ENCODE data around the gene CPNE4.
"Not testable (repeated sequence)": the region's sequence is repeated elsewhere in the genome, so short reads cannot be mapped to it uniquely, and the experiment has no call there.

The CPNE4 gene

GRCh38 chr3:131491775-131492174, 543.0 kb downstream of the CPNE4 start:
- no peaks in the 10 kb centered on the region for H3K4me1 ChIP-seq (ENCODE audit: low read length)
- H3K9me2 ChIP-seq (replicated peaks; ENCODE audit: insufficient read depth, low read length), result no peaks in the 10 kb centered on the region
- DNase-seq, result no peak
- no peaks in the 10 kb centered on the region for H3K79me2 ChIP-seq (ENCODE audit: low read length)
- no peak overlapping the region for H2AFZ ChIP-seq (ENCODE audit: low read length)
- H3K4me2 ChIP-seq (ENCODE audit: low read depth, low read length), result no peak overlapping the region
- no peak overlapping the region for H3K4me3 ChIP-seq (ENCODE audit: low read length)
- H3F3A ChIP-seq (ENCODE audit: insufficient read depth, low read length), result no peaks in the 10 kb centered on the region
- H3K27ac ChIP-seq (ENCODE audit: low read length), result no peak overlapping the region
- H4K20me1 ChIP-seq (ENCODE audit: insufficient read depth, low read length), result no peaks in the 10 kb centered on the region
- H3K27me3 ChIP-seq (replicated peaks; ENCODE audit: insufficient read depth, low read length), result no peaks in the 10 kb centered on the region
- no peaks in the 10 kb centered on the region for H3K9me3 ChIP-seq (replicated peaks; ENCODE audit: insufficient read depth, low read length)
- H3K36me3 ChIP-seq (replicated peaks; ENCODE audit: insufficient read depth, low read length), result peaks cover 8% of the 10 kb centered on the region; the same call in 1 of the 2 replicates
- no peak overlapping the region for H3K9ac ChIP-seq (ENCODE audit: low read length)
- TF ChIP-seq EZH2phosphoT487 (IDR thresholded peaks at IDR 0.05; ENCODE audit: low read length), result no peak
- TF ChIP-seq CTCF (IDR thresholded peaks at IDR 0.05; ENCODE audit: low read length), result no peak
- no peak for TF ChIP-seq EZH2 (optimal IDR thresholded peaks at IDR 0.05; ENCODE audit: low read depth, low read length)

- Histone ChIP-seq H4K20me1 (ENCODE audit: insufficient read depth, low read length) (no peaks in the 10 kb centered on the region), H3K36me3 (replicated peaks; ENCODE audit: insufficient read depth, low read length) (peaks cover 8% of the 10 kb centered on the region; the same call in 1 of the 2 replicates), H3K27me3 (replicated peaks; ENCODE audit: insufficient read depth, low read length) (no peaks in the 10 kb centered on the region), H2AFZ (ENCODE audit: low read length) (no peak overlapping the region), H3K9ac (ENCODE audit: low read length) (no peak overlapping the region), H3K9me3 (replicated peaks; ENCODE audit: insufficient read depth, low read length) (no peaks in the 10 kb centered on the region), H3K27ac (ENCODE audit: low read length) (no peak overlapping the region), H3K4me1 (ENCODE audit: low read length) (no peaks in the 10 kb centered on the region), H3F3A (ENCODE audit: insufficient read depth, low read length) (no peaks in the 10 kb centered on the region), H3K4me2 (ENCODE audit: low read depth, low read length) (no peak overlapping the region), H3K79me2 (ENCODE audit: low read length) (no peaks in the 10 kb centered on the region), H3K4me3 (ENCODE audit: low read length) (no peak overlapping the region), H3K9me2 (replicated peaks; ENCODE audit: insufficient read depth, low read length) (no peaks in the 10 kb centered on the region)
- TF ChIP-seq EZH2phosphoT487 (IDR thresholded peaks at IDR 0.05; ENCODE audit: low read length) (no peak), EZH2 (optimal IDR thresholded peaks at IDR 0.05; ENCODE audit: low read depth, low read length) (no peak), CTCF (IDR thresholded peaks at IDR 0.05; ENCODE audit: low read length) (no peak)
- no peak for DNase-seq
Measured at GRCh38 chr3:131491084-131491483, 543.7 kb downstream of the CPNE4 start.

GRCh38 chr3:131486545-131486944, 548.3 kb downstream of the CPNE4 start:
- H3K36me3 ChIP-seq (replicated peaks; ENCODE audit: insufficient read depth, low read length); H3K27me3 ChIP-seq (replicated peaks; ENCODE audit: insufficient read depth, low read length); H3K4me1 ChIP-seq (ENCODE audit: low read length); H3K9ac ChIP-seq (ENCODE audit: low read length); H4K20me1 ChIP-seq (ENCODE audit: insufficient read depth, low read length); H2AFZ ChIP-seq (ENCODE audit: low read length); H3K4me2 ChIP-seq (ENCODE audit: low read depth, low read length); DNase-seq; H3F3A ChIP-seq (ENCODE audit: insufficient read depth, low read length); H3K9me3 ChIP-seq (replicated peaks; ENCODE audit: insufficient read depth, low read length); H3K9me2 ChIP-seq (replicated peaks; ENCODE audit: insufficient read depth, low read length); H3K27ac ChIP-seq (ENCODE audit: low read length); H3K4me3 ChIP-seq (ENCODE audit: low read length); H3K79me2 ChIP-seq (ENCODE audit: low read length): not testable (repeated sequence)

GRCh38 chr3:131485119-131485518, 549.7 kb downstream of the CPNE4 start:
- Histone ChIP-seq H3K4me1 (ENCODE audit: low read length) (no peaks in the 10 kb centered on the region), H3K27ac (ENCODE audit: low read length) (no peak overlapping the region)

More at GRCh38 chr3:131485119-131485518, 549.7 kb downstream of the CPNE4 start:
- H3K9ac ChIP-seq (ENCODE audit: low read length), result no peak overlapping the region
- H3K9me2 ChIP-seq (replicated peaks; ENCODE audit: insufficient read depth, low read length), result no peaks in the 10 kb centered on the region
- TF ChIP-seq EZH2 (optimal IDR thresholded peaks at IDR 0.05; ENCODE audit: low read depth, low read length) (no peak), CTCF (IDR thresholded peaks at IDR 0.05; ENCODE audit: low read length) (no peak), EZH2phosphoT487 (IDR thresholded peaks at IDR 0.05; ENCODE audit: low read length) (no peak)
- no peak overlapping the region for H2AFZ ChIP-seq (ENCODE audit: low read length)
- H3K79me2 ChIP-seq (ENCODE audit: low read length), result no peaks in the 10 kb centered on the region
- H3K9me3 ChIP-seq (replicated peaks; ENCODE audit: insufficient read depth, low read length), result no peaks in the 10 kb centered on the region
- DNase-seq, result no peak
- H4K20me1 ChIP-seq (ENCODE audit: insufficient read depth, low read length), result no peaks in the 10 kb centered on the region
- H3F3A ChIP-seq (ENCODE audit: insufficient read depth, low read length), result no peaks in the 10 kb centered on the region
- H3K27me3 ChIP-seq (replicated peaks; ENCODE audit: insufficient read depth, low read length), result no peaks in the 10 kb centered on the region
- H3K4me2 ChIP-seq (ENCODE audit: low read depth, low read length), result no peak overlapping the region
- H3K36me3 ChIP-seq (replicated peaks; ENCODE audit: insufficient read depth, low read length), result no peaks in the 10 kb centered on the region; the same call in 1 of the 2 replicates
- no peak overlapping the region for H3K4me3 ChIP-seq (ENCODE audit: low read length)
